ENCODE results near the gene PCBP1. TPM values are rescaled to one million over a fixed set of nuclear protein-coding genes. Genes with fewer than 3 reads are reported as not detected.

PCBP1 gene
- total and polyA plus RNA-seq, 9 of the 15 experiments (the other 6 are each of a cell fraction or from before 2014, with no cell fraction given), result 19.2 to 407 (median 78.1) TPM

DNA sequence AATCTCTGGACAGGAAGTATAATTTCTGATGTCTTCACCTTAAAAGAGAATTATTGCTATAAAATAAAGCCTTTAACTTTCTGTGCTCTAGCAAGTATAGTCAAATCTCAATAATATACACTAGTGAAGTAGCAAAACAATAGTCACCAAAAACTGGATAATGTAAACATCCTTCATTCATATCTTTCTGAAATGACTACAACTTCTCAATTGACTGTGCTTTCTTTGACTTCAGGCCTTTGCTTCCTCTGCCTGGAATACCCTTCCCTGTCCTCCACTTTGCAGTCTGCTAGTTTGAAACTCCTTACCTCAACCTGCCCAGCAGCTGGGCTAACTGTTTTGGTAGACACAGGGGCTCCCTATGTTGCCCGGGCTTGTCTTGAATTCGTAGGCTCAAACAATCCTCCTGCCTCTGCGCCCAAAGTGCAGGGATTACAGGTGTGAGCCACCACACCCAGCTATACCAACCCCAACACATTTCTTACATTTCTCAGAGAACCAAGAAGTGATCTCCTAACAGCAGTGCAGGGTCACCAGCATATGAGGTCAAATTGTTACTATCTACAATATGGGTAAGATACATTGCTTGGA lies 6.6 kb upstream of the PCBP1 start:
- 90% methylated on average over 3 of the region's 3 CpGs for WGBS (ENCODE audit: insufficient coverage, low coverage, missing lambda C conversion rate)
- CTCF ChIA-PET (ENCODE audit: low intra/inter-chr PET ratio), result no interaction called here
- Histone ChIP-seq H3K4me2 (ENCODE audit: insufficient read depth, low read length) (no peak overlapping the region), H4K20me1 (replicated peaks; ENCODE audit: control insufficient read depth, insufficient read depth, low read length) (no peaks in the 10 kb centered on the region), H3K9ac (ENCODE audit: insufficient read depth in 1 of 2, low read depth in 2 of 2, low read length in 2 of 2) (peak overlapping the region; percentile 16 to 33; a peak in 1 of 4 replicates), H3K4me1 (replicated peaks in 1 of 2; ENCODE audit: control insufficient read depth in 2 of 2, insufficient read depth in 2 of 2, low read length in 2 of 2) (peaks cover 19 to 46% of the 10 kb centered on the region in 2 experiments), H2AFZ (ENCODE audit: low read depth, low read length) (no peak overlapping the region), H3K79me2 (ENCODE audit: control insufficient read depth, insufficient read depth, low read length) (peaks cover 29% of the 10 kb centered on the region; the same call in 2 of the 3 replicates), H3K9me1 (ENCODE audit: control insufficient read depth, insufficient read depth, low read length) (no peaks in the 10 kb centered on the region), H3K4me3 (no peak overlapping the region), H3K9me3 (replicated peaks; ENCODE audit: control insufficient read depth, insufficient read depth, low read depth, low read length) (no peaks in the 10 kb centered on the region), H3K27me3 (ENCODE audit: control insufficient read depth in 2 of 2, insufficient read depth in 2 of 2, low read length in 2 of 2) (no peaks in the 10 kb centered on the region), H3K27ac (ENCODE audit: extremely low read depth, low read depth, low read length) (0 out of 3 replicates have a peak overlapping the region, but pooled peaks have one; percentile 11), H3K36me3 (ENCODE audit: control insufficient read depth, insufficient read depth, low read length) (peaks cover 73% of the 10 kb centered on the region)
- DNase-seq (ENCODE audit: extremely low read depth in 1 of 4, low spot score in 3 of 4) (no peak), FAIRE-seq (no peak), ATAC-seq (no peak)
- POLR2A ChIA-PET, result interaction anchor here (0.6 to 9.8 kb wide), 5 partner anchors 10 to 167 kb away, joined by 3 to 80 read pairs (median 3); partner anchors contain the start of gene MXD1
- intact Hi-C loops (cut with micrococcal nuclease), result no loop called here
- TF ChIP-seq ZBED1 (IDR thresholded peaks at IDR 0.05) (no peak), PHF20 (IDR thresholded peaks at IDR 0.05; ENCODE audit: partially characterized antibody) (no peak), SMARCA4 (IDR thresholded peaks at IDR 0.05) (no peak), ZNF583 (CRISPR knock-in tag; IDR thresholded peaks at IDR 0.05) (no peak), ZNF398 (CRISPR knock-in tag; IDR thresholded peaks at IDR 0.05) (no peak), KAT8 (IDR thresholded peaks at IDR 0.05; ENCODE audit: low read depth) (no peak), BCLAF1 (IDR thresholded peaks at IDR 0.05; ENCODE audit: borderline replicate concordance in 1 of 2, control insufficient read depth in 1 of 2, low read depth in 2 of 2, low read length in 1 of 2) (no peak), CBX3 (IDR thresholded peaks at IDR 0.05; ENCODE audit: borderline replicate concordance in 1 of 2, low read length in 2 of 2) (no peak), MTA3 (IDR thresholded peaks at IDR 0.05; ENCODE audit: borderline replicate concordance) (no peak), DDX20 (tag; IDR thresholded peaks at IDR 0.05; ENCODE audit: low read depth) (no peak), CAMTA2 (CRISPR knock-in tag; conservative IDR thresholded peaks at IDR 0.05) (no peak)
- BruUV-seq (replicated peaks), result no TSS peak
- in situ Hi-C loops (cut with MboI), result no loop called here

Data from K562 (cell line).